ENCODE data around the gene LPCAT1.

DNA sequence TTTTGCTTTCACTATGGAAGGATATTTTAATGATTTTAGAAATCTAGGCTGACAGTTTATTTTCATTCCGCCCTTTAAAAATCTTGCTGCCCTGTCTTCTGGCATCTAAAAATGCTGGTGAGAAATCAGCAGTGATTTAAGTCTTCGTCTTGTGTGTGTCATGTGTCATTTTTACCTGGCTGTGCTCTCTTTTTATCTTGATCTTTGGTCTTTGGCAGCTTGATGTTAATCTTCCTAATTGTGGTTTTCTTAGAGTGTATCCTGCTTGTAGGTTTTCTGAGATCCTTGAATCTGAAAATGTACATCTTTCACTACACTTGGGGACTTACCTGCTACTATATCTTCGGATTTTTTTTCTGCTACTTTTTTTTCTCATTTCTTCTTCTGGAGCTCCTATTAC, 11.9 kb upstream of the LPCAT1 start:
- TF ChIP-seq EZH2phosphoT487 (IDR thresholded peaks at IDR 0.05; ENCODE audit: insufficient read depth, low read depth) (no peak), EZH2 (IDR thresholded peaks at IDR 0.05; ENCODE audit: insufficient read depth, poor library complexity, severe bottlenecking) (no peak)
